Measurements from ENCODE around the gene DENND4A. TPM values are rescaled to one million over a fixed set of nuclear protein-coding genes. Genes with fewer than 3 reads are reported as not detected.

The DENND4A gene
- total and polyA plus RNA-seq, 2 of the 4 experiments (the other 2 are of a cell fraction) = 4.1 to 17.7 TPM

- ATAC-seq (ENCODE audit: low read depth) (peak; percentile 81), DNase-seq (peak; percentile 70)
- Histone ChIP-seq H3K14ac (replicated peaks; ENCODE audit: low read depth, low read length) (no peak overlapping the region), H4K8ac (ENCODE audit: low read depth in 2 of 2, low read length in 2 of 2) (no peak overlapping the region), H3K4me3 (ENCODE audit: insufficient read depth, low read depth, low read length) (no peak overlapping the region), H2AFZ (replicated peaks; ENCODE audit: low read length, poor library complexity) (no peak overlapping the region), H2AK9ac (replicated peaks; ENCODE audit: low read depth, low read length, poor library complexity) (no peak overlapping the region), H2BK20ac (ENCODE audit: low read depth, low read length) (no peak overlapping the region), H3K4me1 (ENCODE audit: control insufficient read depth, insufficient read depth, low read length) (no peaks in the 10 kb centered on the region), H2BK120ac (ENCODE audit: low read depth, low read length) (no peak overlapping the region), H3K56ac (ENCODE audit: extremely low read depth, insufficient read depth, low read length) (no peak overlapping the region), H2AK5ac (ENCODE audit: low read depth, low read length) (no peak overlapping the region), H3K36me3 (ENCODE audit: control insufficient read depth, insufficient read depth, low read length) (peaks cover 5% of the 10 kb centered on the region), H3K9me3 (ENCODE audit: control insufficient read depth, insufficient read depth, low read length) (no peaks in the 10 kb centered on the region), H3K9ac (ENCODE audit: low read depth, low read length) (no peak overlapping the region), H3K18ac (ENCODE audit: low read depth, low read length) (no peak overlapping the region), H3K4me2 (ENCODE audit: low read depth, low read length) (no peak overlapping the region), H3K23ac (ENCODE audit: low read depth, low read length) (no peak overlapping the region), H3K9me1 (ENCODE audit: insufficient read depth, low read length) (peaks cover 7% of the 10 kb centered on the region; the same call in 1 of the 2 replicates), H4K20me1 (ENCODE audit: insufficient read depth, low read length) (no peaks in the 10 kb centered on the region), H4K5ac (ENCODE audit: low read depth, low read length) (no peak overlapping the region), H3K27ac (ENCODE audit: insufficient read depth, low read length) (no peak overlapping the region), H2BK5ac (ENCODE audit: low read depth, low read length, poor library complexity, severe bottlenecking) (no peak overlapping the region), H2BK15ac (ENCODE audit: low read depth, low read length) (no peak overlapping the region), H3K27me3 (ENCODE audit: control insufficient read depth, insufficient read depth, low read length) (no peaks in the 10 kb centered on the region), H3K4ac (ENCODE audit: low read depth, low read length) (no peak overlapping the region), H3K79me1 (ENCODE audit: low read depth in 1 of 2, low read length in 2 of 2) (no peaks in the 10 kb centered on the region), H4K91ac (ENCODE audit: insufficient read depth, low read depth, low read length) (no peak overlapping the region)
- WGBS, 2 experiments (ENCODE audit: extremely low coverage in 2 of 2, insufficient read length in 1 of 2) = no CpG with 5 or more reads among the region's 2 CpGs
- TF ChIP-seq FOS (IDR thresholded peaks at IDR 0.05; ENCODE audit: low read depth, low read length) (peak; percentile 26; the same call in 1 of the 2 replicates), CEBPB (IDR thresholded peaks at IDR 0.05; ENCODE audit: low read depth, low read length) (peak; percentile 89), SMC3 (IDR thresholded peaks at IDR 0.05; ENCODE audit: low read depth, low read length) (no peak), POLR2A (IDR thresholded peaks at IDR 0.05; ENCODE audit: low read depth, low read length) (no peak), MAZ (IDR thresholded peaks at IDR 0.05; ENCODE audit: borderline replicate concordance, low read depth, low read length) (no peak)
- CTCF ChIA-PET = no interaction called here
- intact Hi-C loops (cut with micrococcal nuclease) (no loop called here), dilution Hi-C loops (cut with HindIII; ENCODE audit: low sequenced_read_pairs, unreplicated experiment) (no loop called here), in situ Hi-C loops (cut with MboI; ENCODE audit: low sequenced_read_pairs) (no loop called here)
- BruUV-seq (replicated peaks) = no TSS peak
- POLR2A ChIA-PET (ENCODE audit: unreplicated experiment) = no interaction called here
Observed at GRCh38 chr15:65660927-65661326, 131.2 kb downstream of the DENND4A start.
